NCI-H524 (cell line): ENCODE measurements around the gene CSPG4.
A peak's percentile ranks its signal among the peaks of the same experiment; 100 is the strongest.
"Not testable (repeated sequence)": the region's sequence is repeated elsewhere in the genome, so short reads cannot be mapped to it uniquely, and the experiment has no call there.

Experiments used
- DNase-seq, 2 experiments: peaks; one replicate each; lab custom pipeline; 2025; lab: John Stamatoyannopoulos, UW

CSPG4 gene

DNA sequence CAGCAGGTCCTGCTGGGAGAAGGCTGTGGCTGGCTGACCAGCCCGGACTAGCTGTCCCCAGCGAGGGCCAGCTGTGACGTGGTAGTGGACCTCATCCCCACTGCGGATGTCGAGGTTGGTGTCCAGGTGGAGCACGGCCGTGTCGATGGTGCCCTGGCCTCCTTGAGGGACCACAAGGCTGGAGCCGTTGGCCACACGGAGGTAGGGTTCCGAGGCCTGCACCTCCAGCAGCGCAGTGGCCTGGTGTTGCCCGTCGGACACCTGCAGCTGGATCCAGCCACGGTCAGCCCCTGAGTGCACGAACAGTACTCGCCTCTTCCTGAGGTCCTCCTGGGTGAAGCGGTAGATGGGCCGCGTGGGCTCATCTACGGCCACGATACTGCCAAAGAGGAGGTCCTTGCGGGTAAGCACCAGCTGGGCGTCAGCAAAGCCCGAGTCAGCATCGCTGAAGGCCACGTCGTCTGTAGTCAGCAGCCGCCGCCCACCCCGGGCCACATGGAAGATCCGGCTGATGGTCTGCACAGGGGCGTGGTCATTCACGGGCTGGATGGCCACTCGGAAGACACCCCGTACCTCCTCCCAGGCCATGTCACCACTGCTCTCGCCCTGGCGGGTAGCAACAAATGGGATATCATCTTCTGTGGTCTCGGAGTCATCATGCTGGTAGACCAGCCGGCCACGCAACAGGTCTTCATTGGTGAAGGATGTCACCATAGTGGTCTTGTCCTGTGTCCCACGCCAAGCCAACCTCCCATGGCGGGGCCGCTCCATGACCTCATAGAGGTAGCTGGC lies 25.0 kb downstream of the CSPG4 start:
- no peak for DNase-seq

GRCh38 chr15:75686212-75686642 lies 26.4 kb downstream of the CSPG4 start:
- peak; percentile 59 to 82 for DNase-seq

DNA sequence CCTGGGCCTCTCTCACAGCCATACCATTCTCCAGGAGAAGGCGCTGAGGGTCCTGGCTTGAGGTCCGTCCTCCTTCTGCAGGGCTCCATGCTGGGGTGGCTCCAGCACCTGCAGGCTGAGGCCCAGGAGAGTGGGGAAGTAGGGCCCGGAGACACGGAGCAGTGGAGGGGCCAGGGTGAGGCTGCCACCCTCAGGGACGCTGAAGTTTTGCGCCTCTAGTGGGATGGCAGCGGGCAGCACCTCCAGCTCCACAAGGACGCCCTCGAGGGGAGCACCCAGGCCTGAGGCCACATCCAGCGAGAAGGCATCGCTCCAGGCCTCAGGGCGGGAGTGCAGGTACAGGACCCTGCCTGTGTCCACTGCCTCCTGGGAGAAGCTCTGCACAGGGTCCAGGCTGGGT lies 27.5 kb downstream of the CSPG4 start:
- DNase-seq, result no peak

- DNase-seq, result peak in 1 of 2 experiments; percentile 53
These were observed 28.0 kb downstream of the CSPG4 start for GRCh38 chr15:75684648-75685047.

- DNase-seq, result peak; percentile 41 to 81
These were observed 28.9 kb downstream of the CSPG4 start for GRCh38 chr15:75683646-75684312.

GRCh38 chr15:75682181-75683135 lies 30.2 kb downstream of the CSPG4 start:
- DNase-seq, result no peak

DNA sequence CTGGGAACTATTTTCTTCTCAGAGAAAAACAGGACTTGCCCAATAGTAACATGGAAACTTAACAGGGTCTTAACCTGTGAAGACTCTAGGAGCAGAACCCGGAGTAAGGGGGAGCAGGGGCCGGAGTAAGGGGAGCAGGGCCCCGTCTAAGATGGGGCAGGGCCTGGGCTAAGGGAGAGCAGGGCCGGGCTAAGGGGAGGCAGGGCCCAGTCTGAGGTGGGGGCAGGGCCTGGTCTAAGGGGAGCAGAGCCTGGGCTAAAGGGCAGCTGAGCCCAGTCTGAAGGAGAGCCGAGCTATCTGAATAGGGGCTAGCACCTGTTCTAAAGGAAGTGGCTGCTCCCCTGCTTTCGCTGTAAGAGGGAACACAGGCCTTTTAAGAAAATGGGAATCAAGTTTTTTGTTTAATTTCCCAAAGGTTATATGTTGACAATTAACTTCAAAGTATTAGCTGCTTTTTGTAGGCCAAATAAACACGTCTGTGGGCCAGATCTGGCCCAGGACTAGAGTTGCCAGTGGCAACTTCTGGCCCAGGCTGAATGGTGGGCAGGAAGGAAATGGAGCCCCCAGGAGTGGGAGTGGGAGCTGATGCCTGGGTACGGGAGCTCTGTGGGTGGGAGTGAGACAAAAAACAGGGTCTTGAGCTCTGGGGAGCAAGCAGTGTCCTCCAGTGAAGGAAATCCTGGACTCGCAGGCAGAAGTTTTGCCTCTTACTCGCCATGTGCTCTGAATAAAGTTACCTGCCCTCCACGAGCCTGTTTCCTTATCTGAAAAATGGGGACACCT lies 32.5 kb downstream of the CSPG4 start:
- DNase-seq, result no peak

DNA sequence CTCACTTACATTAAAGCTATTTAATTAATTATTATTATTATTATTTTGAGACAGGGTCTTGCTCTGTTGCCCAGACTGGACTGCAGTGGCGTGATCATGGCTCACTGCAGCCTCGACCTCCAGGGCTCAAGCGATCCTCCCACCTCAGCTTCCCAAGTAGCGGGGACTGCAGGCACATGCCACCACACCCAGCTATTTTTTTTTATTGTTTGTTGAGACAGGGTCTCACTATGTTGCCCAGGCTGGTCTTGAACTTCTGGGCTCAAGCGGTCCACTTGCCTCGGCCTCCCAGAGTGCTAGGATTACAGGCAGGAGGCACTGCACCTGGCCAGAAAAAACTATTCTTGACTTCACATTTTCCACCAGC lies 34.3 kb downstream of the CSPG4 start:
- not testable (repeated sequence) for DNase-seq

GRCh38 chr15:75677465-75678323 lies 35.0 kb downstream of the CSPG4 start:
- DNase-seq, result no peak

DNA sequence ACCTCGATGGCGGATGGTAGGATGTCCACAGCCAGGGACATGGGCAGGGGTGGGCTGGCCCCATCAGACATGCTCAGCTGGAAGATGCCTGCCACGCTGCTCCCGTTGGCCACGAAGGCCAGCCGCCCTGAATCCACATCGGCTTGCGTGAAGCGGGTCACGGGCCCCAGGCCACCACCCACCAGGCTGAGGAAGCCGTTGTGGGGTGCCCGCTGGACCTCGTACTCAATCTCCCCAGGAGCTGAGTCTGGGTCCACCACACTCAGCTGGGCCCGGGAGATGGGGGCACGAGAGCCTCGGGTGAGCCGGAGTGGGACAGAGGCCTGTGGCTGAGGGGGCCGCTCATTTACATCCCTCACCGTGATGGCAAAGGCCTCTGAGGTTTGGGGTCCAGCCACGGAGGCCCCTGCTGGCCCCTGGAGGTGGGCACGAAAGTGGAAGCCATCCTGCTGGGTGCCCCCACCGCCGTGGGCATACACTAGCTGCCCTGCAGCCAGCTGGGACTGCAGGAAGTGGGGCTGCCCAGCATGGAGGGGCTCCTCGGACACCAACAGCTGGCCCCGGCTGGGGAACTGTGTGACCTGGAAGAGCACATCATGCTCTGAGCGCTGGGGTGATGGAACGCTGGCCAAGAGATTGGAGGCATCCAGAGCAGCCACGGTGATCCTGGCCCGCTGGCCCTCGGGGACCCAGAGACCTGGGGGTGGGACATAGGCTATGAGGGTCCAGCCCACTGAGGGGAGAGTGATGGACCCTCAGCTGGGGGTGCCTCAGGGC lies 35.8 kb downstream of the CSPG4 start:
- DNase-seq, result no peak

DNA sequence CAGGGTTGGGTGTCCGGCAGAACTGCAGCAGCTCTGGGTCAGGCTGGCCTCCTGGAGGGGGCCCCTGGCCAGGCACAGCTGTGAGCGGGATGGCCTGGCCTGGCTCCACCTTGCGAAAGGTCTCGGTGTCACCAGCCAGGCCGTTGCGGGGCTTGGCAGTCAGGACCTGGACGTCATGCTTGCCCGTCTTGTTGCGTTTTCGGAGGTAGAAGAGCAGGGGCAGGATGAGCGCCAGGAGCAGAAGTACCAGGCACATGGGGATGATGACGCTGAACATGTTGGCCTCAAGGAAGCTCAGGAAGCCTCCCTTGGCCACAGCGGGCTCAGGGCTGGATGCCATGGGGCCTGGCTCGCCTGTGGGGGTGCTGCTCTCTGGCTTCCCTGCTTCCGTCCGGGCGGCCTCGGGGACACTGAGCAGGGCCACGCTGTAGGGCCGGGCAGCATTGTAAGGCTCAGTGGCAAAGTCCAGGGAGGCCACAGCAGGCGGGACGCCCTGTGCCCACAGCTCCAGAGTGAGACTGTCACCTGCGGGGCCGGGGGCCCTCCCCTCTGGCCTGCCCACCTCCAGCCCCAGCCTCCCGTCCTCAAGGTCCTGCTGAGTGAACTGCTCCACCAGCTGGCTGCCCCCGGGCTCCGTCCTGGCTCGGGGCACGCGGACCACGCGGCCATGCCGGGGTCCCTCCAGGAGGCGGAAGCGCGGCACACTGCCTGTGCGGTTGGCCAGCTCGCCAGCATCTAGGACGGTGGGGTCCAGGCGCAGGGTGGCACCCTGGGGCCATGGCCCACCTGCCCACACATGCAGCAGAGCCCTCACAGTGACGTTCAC lies 36.9 kb downstream of the CSPG4 start:
- DNase-seq, result no peak

GRCh38 chr15:75674366-75674765 lies 38.3 kb downstream of the CSPG4 start:
- DNase-seq, result no peak

DNA sequence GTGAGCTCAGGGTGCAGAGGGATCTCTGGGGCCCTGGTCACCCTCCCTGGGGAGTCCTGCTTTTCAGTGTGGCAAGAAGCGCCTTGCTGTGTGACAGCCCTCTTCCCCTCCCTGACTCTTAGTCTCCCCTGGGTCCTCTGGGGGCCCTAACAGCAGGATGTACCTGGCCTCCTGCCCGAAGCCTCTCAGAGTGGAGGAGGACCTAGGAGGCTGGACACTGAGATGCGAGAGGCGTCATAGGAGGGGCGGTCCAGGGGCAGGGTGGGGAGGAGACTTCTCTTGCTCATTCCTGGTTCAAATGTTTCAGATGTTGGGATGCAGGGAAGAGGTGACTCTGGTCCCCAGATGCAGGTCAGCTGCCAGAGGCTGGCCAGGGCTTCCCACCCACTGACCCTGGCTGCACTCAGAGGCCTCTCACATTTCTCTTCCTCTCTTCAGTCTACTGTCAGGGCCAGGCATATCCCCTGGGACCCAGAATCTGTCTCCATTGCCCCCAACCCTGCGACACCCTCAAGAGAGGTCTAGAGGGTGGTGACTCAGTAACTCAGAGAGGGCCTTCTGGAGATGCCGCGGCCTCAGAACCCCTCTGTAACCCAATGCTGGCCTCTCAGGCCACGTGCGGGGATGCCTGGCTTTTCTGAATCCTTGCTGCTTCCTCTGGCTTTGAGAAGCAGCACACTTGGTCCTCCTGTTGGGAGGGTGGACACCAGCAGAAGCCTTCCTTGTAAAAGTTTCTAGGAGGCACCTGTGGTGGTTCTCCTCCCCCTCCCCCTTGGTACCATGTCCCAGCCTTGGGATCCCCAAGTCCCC lies 39.0 kb downstream of the CSPG4 start:
- DNase-seq, result no peak

GRCh38 chr15:75672646-75673425 lies 39.8 kb downstream of the CSPG4 start:
- peak in 1 of 2 experiments; percentile 46 for DNase-seq

- no peak for DNase-seq
These were observed 40.7 kb downstream of the CSPG4 start for GRCh38 chr15:75671730-75672602.

- no peak for DNase-seq
These were observed 42.8 kb downstream of the CSPG4 start for GRCh38 chr15:75669879-75670212.
